Breast epithelium (tissue), 3 donors: Measurements from ENCODE around the gene RCOR1.

Experiments
- CTCF ChIP-seq, 3 donors: fragments of 450-650 bp; IDR thresholded peaks; one replicate each; pipeline ENCODE4 v1.5.1; 2016 to 2017; ENCODE audit warnings: antibody characterized with exemption in 3 of 3, mild to moderate bottlenecking in 3 of 3, moderate library complexity in 3 of 3
- POLR2A ChIP-seq: fragments of 450-650 bp; IDR thresholded peaks from one replicate; pipeline ENCODE4 v1.6.1; 2016; ENCODE audit warnings: antibody characterized with exemption, mild to moderate bottlenecking, moderate library complexity

GRCh38 chr14:102584871-102585869 is 7.3 kb upstream of the RCOR1 start:
- TF ChIP-seq CTCF (IDR thresholded peaks at IDR 0.05) (no peak), POLR2A (no peak)
